Measurements from ENCODE around the gene CACNA1I. TPM values are rescaled to one million over a fixed set of nuclear protein-coding genes. Genes with fewer than 3 reads are reported as not detected.

CACNA1I gene
- total and polyA plus RNA-seq, 2 of the 8 experiments (the other 6 are each of a cell fraction or from before 2014, with no cell fraction given) = 0.77 to 1.2 TPM

DNA sequence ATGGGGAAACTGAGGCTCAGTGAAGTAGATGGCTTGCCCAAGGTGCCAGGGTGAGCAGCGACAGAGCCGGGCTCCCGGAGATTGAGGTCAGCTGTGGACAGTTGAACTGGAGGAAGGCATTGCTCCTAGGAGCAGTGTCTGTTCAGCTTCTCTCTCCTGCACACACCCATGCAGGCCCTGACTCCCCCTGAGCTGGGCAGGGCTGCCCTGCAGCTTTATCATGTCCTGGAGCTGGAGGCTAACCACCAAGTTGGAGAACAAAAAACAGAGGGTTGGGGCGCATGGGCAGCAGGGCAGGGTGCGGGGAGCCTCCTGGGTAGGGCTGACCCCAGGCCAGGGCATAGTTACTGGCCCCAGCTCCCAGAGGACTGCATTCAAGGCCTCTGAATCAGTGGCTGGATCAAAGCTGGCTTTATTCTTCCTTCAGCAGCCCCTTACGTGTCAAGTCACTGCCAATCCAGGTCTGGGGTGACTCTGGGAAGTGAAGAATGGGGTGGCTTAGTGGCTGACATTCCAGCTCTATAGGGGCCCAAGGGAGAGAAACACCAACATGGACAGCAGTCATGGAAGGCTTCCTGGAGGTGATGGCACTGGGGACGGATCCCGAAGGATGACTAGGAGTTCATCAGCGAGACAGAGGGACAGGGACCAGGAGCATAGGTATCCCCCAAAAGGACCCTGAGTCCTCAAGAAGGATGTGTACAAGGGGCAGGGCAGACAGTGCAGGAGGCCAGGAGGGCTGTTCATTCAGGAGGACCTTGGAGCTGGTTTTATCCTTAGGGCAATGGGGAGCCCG lies 83.8 kb downstream of the CACNA1I start (continued):
- TF ChIP-seq, protein P1, sequence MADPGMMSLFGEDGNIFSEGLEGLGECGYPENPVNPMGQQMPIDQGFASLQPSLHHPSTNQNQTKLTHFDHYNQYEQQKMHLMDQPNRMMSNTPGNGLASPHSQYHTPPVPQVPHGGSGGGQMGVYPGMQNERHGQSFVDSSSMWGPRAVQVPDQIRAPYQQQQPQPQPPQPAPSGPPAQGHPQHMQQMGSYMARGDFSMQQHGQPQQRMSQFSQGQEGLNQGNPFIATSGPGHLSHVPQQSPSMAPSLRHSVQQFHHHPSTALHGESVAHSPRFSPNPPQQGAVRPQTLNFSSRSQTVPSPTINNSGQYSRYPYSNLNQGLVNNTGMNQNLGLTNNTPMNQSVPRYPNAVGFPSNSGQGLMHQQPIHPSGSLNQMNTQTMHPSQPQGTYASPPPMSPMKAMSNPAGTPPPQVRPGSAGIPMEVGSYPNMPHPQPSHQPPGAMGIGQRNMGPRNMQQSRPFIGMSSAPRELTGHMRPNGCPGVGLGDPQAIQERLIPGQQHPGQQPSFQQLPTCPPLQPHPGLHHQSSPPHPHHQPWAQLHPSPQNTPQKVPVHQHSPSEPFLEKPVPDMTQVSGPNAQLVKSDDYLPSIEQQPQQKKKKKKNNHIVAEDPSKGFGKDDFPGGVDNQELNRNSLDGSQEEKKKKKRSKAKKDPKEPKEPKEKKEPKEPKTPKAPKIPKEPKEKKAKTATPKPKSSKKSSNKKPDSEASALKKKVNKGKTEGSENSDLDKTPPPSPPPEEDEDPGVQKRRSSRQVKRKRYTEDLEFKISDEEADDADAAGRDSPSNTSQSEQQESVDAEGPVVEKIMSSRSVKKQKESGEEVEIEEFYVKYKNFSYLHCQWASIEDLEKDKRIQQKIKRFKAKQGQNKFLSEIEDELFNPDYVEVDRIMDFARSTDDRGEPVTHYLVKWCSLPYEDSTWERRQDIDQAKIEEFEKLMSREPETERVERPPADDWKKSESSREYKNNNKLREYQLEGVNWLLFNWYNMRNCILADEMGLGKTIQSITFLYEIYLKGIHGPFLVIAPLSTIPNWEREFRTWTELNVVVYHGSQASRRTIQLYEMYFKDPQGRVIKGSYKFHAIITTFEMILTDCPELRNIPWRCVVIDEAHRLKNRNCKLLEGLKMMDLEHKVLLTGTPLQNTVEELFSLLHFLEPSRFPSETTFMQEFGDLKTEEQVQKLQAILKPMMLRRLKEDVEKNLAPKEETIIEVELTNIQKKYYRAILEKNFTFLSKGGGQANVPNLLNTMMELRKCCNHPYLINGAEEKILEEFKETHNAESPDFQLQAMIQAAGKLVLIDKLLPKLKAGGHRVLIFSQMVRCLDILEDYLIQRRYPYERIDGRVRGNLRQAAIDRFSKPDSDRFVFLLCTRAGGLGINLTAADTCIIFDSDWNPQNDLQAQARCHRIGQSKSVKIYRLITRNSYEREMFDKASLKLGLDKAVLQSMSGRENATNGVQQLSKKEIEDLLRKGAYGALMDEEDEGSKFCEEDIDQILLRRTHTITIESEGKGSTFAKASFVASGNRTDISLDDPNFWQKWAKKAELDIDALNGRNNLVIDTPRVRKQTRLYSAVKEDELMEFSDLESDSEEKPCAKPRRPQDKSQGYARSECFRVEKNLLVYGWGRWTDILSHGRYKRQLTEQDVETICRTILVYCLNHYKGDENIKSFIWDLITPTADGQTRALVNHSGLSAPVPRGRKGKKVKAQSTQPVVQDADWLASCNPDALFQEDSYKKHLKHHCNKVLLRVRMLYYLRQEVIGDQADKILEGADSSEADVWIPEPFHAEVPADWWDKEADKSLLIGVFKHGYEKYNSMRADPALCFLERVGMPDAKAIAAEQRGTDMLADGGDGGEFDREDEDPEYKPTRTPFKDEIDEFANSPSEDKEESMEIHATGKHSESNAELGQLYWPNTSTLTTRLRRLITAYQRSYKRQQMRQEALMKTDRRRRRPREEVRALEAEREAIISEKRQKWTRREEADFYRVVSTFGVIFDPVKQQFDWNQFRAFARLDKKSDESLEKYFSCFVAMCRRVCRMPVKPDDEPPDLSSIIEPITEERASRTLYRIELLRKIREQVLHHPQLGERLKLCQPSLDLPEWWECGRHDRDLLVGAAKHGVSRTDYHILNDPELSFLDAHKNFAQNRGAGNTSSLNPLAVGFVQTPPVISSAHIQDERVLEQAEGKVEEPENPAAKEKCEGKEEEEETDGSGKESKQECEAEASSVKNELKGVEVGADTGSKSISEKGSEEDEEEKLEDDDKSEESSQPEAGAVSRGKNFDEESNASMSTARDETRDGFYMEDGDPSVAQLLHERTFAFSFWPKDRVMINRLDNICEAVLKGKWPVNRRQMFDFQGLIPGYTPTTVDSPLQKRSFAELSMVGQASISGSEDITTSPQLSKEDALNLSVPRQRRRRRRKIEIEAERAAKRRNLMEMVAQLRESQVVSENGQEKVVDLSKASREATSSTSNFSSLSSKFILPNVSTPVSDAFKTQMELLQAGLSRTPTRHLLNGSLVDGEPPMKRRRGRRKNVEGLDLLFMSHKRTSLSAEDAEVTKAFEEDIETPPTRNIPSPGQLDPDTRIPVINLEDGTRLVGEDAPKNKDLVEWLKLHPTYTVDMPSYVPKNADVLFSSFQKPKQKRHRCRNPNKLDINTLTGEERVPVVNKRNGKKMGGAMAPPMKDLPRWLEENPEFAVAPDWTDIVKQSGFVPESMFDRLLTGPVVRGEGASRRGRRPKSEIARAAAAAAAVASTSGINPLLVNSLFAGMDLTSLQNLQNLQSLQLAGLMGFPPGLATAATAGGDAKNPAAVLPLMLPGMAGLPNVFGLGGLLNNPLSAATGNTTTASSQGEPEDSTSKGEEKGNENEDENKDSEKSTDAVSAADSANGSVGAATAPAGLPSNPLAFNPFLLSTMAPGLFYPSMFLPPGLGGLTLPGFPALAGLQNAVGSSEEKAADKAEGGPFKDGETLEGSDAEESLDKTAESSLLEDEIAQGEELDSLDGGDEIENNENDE (IDR thresholded peaks at IDR 0.05; ENCODE audit: insufficient replicate concordance, low read length) = no peak
- no peak for TF ChIP-seq SIX5 (IDR thresholded peaks at IDR 0.05; ENCODE audit: low read depth, low read length)
